ENCODE data around the gene IQSEC3. TPM values are rescaled to one million over a fixed set of nuclear protein-coding genes. Genes with fewer than 3 reads are reported as not detected.

IQSEC3 gene
- total and polyA plus RNA-seq, 2 of the 13 experiments (the other 11 are each of a cell fraction or from before 2014, with no cell fraction given), result not detected

DNA sequence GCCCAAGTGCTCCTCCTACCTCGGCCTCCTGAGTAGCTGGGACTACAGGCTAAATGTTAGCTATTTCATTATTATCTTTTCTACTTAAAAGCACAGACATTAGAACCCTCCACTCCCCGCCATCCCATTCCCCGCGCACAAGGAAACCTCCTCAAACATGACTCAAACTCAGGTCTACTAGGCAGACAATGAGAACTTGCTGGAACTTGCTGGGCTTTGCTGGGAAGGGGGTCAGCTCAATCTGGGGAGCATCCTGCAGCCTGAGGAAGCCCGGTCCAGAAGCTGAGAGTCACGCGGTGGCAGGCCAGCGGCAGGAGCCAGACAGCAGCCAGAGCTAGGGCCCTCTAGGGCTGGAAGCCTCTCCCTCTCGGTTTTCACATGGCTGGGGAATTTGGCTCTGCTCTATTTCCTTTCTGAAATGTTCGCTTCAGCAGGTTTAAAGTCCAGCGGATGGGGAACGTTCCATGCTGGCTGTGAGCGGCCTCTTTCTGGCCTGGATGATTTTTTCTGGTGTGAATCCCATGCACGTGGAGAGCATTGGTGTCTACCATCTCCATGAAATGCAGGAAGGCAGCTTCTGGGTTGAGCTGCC, 78.9 kb downstream of the IQSEC3 start:
- POLR2A ChIA-PET, result no interaction called here
- H3K4me3 ChIP-seq (replicated peaks in 1 of 3; ENCODE audit: insufficient read depth in 1 of 3, low read depth in 2 of 3, low read length in 3 of 3), result peak overlapping the region in 1 of 3 experiments; percentile 62; a peak in 2 of 6 replicates
- WGBS (ENCODE audit: low lambda C conversion rate), result 0% methylated on average over 11 of the region's 14 CpGs
- no peaks in the 10 kb centered on the region for H3K9me3 ChIP-seq (ENCODE audit: low read length)
- H3K4me1 ChIP-seq (ENCODE audit: insufficient read depth, low read length), result peaks cover 43% of the 10 kb centered on the region
- H3K27ac ChIP-seq (ENCODE audit: extremely low read length, insufficient read depth, low read length), result peak overlapping the region; percentile 23
- H4K20me1 ChIP-seq (ENCODE audit: insufficient read depth, low read length), result no peaks in the 10 kb centered on the region
- CTCF ChIA-PET (ENCODE audit: low intra/inter-chr PET ratio, low total read pairs), result no interaction called here
- no TSS peak for BruUV-seq (replicated peaks)
- DNase-seq (ENCODE audit: low spot score) (peak; percentile 61), ATAC-seq (peak; percentile 73), FAIRE-seq (peak; percentile 62)
- no peaks in the 10 kb centered on the region for H3K36me3 ChIP-seq (replicated peaks in 1 of 2; ENCODE audit: control insufficient read depth in 1 of 2, insufficient read depth in 2 of 2, low read length in 2 of 2)
- H3K4me2 ChIP-seq (ENCODE audit: low read depth, low read length), result peak overlapping the region; percentile 83
- in situ Hi-C loops (cut with HindIII; ENCODE audit: extremely low pct_ligation_motif_present, low pct_unique_long_range_greater_than_20kb) (no loop called here), intact Hi-C loops (cut with micrococcal nuclease; ENCODE audit: unreplicated experiment) (no loop called here)
- H3K9ac ChIP-seq (ENCODE audit: insufficient read depth, low read depth, low read length), result peak overlapping the region; percentile 7; the same call in 1 of the 2 replicates
- peaks cover 0 to 22% of the 10 kb centered on the region in 2 experiments; a peak in 2 of 5 replicates for H3K27me3 ChIP-seq (ENCODE audit: control insufficient read depth in 1 of 2, insufficient read depth in 2 of 2, low read length in 2 of 2)
- no peak overlapping the region for H2AFZ ChIP-seq (ENCODE audit: low read length)
- H3K79me2 ChIP-seq (ENCODE audit: insufficient read depth, low read length), result no peaks in the 10 kb centered on the region
- TF ChIP-seq NFE2 (CRISPR knock-in tag; IDR thresholded peaks at IDR 0.05) (no peak), ELF4 (CRISPR knock-in tag; IDR thresholded peaks at IDR 0.05; ENCODE audit: borderline replicate concordance) (no peak), ZNF501 (CRISPR knock-in tag; IDR thresholded peaks at IDR 0.05) (0 out of 2 replicates have a peak, but pooled peaks have one; percentile 30), ZNF589 (CRISPR knock-in tag; conservative IDR thresholded peaks at IDR 0.05) (no peak), FOXJ3 (CRISPR knock-in tag; IDR thresholded peaks at IDR 0.05; ENCODE audit: borderline replicate concordance) (no peak), ZNF891 (CRISPR knock-in tag; IDR thresholded peaks at IDR 0.05) (peak; percentile 73; the same call in 1 of the 2 replicates), TMF1 (CRISPR knock-in tag; IDR thresholded peaks at IDR 0.05; ENCODE audit: low read depth) (no peak), ATF1 (CRISPR knock-in tag; IDR thresholded peaks at IDR 0.05) (no peak), TBL1XR1 (IDR thresholded peaks at IDR 0.05; ENCODE audit: borderline replicate concordance, low read length, partially characterized antibody) (no peak)
- TF ChIP-seq, protein P1, sequence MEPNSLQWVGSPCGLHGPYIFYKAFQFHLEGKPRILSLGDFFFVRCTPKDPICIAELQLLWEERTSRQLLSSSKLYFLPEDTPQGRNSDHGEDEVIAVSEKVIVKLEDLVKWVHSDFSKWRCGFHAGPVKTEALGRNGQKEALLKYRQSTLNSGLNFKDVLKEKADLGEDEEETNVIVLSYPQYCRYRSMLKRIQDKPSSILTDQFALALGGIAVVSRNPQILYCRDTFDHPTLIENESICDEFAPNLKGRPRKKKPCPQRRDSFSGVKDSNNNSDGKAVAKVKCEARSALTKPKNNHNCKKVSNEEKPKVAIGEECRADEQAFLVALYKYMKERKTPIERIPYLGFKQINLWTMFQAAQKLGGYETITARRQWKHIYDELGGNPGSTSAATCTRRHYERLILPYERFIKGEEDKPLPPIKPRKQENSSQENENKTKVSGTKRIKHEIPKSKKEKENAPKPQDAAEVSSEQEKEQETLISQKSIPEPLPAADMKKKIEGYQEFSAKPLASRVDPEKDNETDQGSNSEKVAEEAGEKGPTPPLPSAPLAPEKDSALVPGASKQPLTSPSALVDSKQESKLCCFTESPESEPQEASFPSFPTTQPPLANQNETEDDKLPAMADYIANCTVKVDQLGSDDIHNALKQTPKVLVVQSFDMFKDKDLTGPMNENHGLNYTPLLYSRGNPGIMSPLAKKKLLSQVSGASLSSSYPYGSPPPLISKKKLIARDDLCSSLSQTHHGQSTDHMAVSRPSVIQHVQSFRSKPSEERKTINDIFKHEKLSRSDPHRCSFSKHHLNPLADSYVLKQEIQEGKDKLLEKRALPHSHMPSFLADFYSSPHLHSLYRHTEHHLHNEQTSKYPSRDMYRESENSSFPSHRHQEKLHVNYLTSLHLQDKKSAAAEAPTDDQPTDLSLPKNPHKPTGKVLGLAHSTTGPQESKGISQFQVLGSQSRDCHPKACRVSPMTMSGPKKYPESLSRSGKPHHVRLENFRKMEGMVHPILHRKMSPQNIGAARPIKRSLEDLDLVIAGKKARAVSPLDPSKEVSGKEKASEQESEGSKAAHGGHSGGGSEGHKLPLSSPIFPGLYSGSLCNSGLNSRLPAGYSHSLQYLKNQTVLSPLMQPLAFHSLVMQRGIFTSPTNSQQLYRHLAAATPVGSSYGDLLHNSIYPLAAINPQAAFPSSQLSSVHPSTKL (CRISPR knock-in tag; IDR thresholded peaks at IDR 0.05), result peak; percentile 23; the same call in 1 of the 2 replicates
- TF ChIP-seq, protein P2, sequence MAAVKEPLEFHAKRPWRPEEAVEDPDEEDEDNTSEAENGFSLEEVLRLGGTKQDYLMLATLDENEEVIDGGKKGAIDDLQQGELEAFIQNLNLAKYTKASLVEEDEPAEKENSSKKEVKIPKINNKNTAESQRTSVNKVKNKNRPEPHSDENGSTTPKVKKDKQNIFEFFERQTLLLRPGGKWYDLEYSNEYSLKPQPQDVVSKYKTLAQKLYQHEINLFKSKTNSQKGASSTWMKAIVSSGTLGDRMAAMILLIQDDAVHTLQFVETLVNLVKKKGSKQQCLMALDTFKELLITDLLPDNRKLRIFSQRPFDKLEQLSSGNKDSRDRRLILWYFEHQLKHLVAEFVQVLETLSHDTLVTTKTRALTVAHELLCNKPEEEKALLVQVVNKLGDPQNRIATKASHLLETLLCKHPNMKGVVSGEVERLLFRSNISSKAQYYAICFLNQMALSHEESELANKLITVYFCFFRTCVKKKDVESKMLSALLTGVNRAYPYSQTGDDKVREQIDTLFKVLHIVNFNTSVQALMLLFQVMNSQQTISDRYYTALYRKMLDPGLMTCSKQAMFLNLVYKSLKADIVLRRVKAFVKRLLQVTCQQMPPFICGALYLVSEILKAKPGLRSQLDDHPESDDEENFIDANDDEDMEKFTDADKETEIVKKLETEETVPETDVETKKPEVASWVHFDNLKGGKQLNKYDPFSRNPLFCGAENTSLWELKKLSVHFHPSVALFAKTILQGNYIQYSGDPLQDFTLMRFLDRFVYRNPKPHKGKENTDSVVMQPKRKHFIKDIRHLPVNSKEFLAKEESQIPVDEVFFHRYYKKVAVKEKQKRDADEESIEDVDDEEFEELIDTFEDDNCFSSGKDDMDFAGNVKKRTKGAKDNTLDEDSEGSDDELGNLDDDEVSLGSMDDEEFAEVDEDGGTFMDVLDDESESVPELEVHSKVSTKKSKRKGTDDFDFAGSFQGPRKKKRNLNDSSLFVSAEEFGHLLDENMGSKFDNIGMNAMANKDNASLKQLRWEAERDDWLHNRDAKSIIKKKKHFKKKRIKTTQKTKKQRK (IDR thresholded peaks at IDR 0.05; ENCODE audit: low read length), result no peak
- TF ChIP-seq, protein P3, sequence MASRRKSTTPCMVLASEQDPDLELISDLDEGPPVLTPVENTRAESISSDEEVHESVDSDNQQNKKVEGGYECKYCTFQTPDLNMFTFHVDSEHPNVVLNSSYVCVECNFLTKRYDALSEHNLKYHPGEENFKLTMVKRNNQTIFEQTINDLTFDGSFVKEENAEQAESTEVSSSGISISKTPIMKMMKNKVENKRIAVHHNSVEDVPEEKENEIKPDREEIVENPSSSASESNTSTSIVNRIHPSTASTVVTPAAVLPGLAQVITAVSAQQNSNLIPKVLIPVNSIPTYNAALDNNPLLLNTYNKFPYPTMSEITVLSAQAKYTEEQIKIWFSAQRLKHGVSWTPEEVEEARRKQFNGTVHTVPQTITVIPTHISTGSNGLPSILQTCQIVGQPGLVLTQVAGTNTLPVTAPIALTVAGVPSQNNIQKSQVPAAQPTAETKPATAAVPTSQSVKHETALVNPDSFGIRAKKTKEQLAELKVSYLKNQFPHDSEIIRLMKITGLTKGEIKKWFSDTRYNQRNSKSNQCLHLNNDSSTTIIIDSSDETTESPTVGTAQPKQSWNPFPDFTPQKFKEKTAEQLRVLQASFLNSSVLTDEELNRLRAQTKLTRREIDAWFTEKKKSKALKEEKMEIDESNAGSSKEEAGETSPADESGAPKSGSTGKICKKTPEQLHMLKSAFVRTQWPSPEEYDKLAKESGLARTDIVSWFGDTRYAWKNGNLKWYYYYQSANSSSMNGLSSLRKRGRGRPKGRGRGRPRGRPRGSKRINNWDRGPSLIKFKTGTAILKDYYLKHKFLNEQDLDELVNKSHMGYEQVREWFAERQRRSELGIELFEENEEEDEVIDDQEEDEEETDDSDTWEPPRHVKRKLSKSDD (CRISPR knock-in tag; IDR thresholded peaks at IDR 0.05; ENCODE audit: low read depth), result no peak
- TF ChIP-seq, protein P4, sequence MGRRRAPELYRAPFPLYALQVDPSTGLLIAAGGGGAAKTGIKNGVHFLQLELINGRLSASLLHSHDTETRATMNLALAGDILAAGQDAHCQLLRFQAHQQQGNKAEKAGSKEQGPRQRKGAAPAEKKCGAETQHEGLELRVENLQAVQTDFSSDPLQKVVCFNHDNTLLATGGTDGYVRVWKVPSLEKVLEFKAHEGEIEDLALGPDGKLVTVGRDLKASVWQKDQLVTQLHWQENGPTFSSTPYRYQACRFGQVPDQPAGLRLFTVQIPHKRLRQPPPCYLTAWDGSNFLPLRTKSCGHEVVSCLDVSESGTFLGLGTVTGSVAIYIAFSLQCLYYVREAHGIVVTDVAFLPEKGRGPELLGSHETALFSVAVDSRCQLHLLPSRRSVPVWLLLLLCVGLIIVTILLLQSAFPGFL (CRISPR knock-in tag; IDR thresholded peaks at IDR 0.05), result no peak
